Endothelial cell of umbilical vein (primary cell): ENCODE data around the gene CDHR1. TPM values are rescaled to one million over a fixed set of nuclear protein-coding genes. Genes with fewer than 3 reads are reported as not detected.

Source experiments
- BruUV-seq: library from RNA; stranded (reverse); fragments of 400-500 nt; replicated peaks from 2 replicates; lab custom pipeline; 2021; lab: Mats Ljungman, UMichigan
- CTCF ChIA-PET: fragments of 300-600, 350-600 bp; sonication (Branson Sonifier 250); formaldehyde crosslinking; loops from one replicate; lab custom pipeline; 2021; ENCODE audit warnings: antibody characterized with exemption, inconsistent platforms; lab: Charles Lee
- POLR2A ChIA-PET: fragments of 300-600, 350-600 bp; sonication (Branson Sonifier 250); formaldehyde crosslinking; loops from one replicate; lab custom pipeline; 2021; ENCODE audit warnings: antibody characterized with exemption, inconsistent platforms; lab: Charles Lee
- DNase-seq: peaks from one replicate; pipeline ENCODE4 v3.0.0-alpha.2; 2011; ENCODE audit warnings: low read depth, low spot score
- FAIRE-seq: peaks from 2 replicates; lab custom pipeline; 2011; peaks lifted over from hg19 to GRCh38; lab: Jason Lieb, UNC
- H2AFZ ChIP-seq: 2 replicates; pipeline ENCODE4 v1.6.0; 2012; ENCODE audit warnings: low read depth, low read length, control low read depth, inconsistent platforms
- H3K27ac ChIP-seq: 2 replicates; pipeline ENCODE4 v1.5.1; 2011; ENCODE audit warnings: low read depth, mild to moderate bottlenecking, control low read depth, low read length, moderate library complexity; ENCODE audit not compliant: insufficient read depth
- H3K27me3 ChIP-seq, 2 experiments: 2 replicates each; pipeline versions ENCODE4 v1.6.0 to v1.6.1; 2011; ENCODE audit warnings: low read length in 2 of 2, mixed read lengths in 1 of 2; ENCODE audit not compliant: control insufficient read depth in 2 of 2, insufficient read depth in 2 of 2
- H3K36me3 ChIP-seq, 2 experiments: 2 replicates in 1 of 2; 3 replicates in 1 of 2; pipeline ENCODE4 v1.5.1; 2011; ENCODE audit warnings: low read length in 2 of 2, mild to moderate bottlenecking in 1 of 2, moderate library complexity in 1 of 2; ENCODE audit not compliant: control insufficient read depth in 2 of 2, insufficient read depth in 2 of 2; ENCODE audit errors: extremely low read depth in 1 of 2
- H3K4me1 ChIP-seq: 3 replicates; pipeline ENCODE4 v1.5.1; 2011; ENCODE audit warnings: mild to moderate bottlenecking, low read length; ENCODE audit not compliant: control insufficient read depth, insufficient read depth; ENCODE audit errors: extremely low read depth
- H3K4me2 ChIP-seq: 2 replicates; pipeline ENCODE4 v1.6.1; 2011; ENCODE audit warnings: low read length, control low read depth, mixed read lengths; ENCODE audit not compliant: insufficient read depth
- H3K4me3 ChIP-seq, 3 experiments: fragments of 200-600 bp in 1 of 3; sonication (generic), shearing (Covaris generic) in 1 of 3; replicated peaks in 1 of 3; 2 replicates each; pipeline ENCODE4 v1.5.1; 2011 to 2016; ENCODE audit warnings: control low read depth in 3 of 3, low read length in 3 of 3, mild to moderate bottlenecking in 2 of 3, inconsistent platforms in 1 of 3, low read depth in 1 of 3, moderate library complexity in 1 of 3; ENCODE audit not compliant: insufficient read depth in 1 of 3
- H3K79me2 ChIP-seq: 2 replicates; pipeline ENCODE4 v1.6.0; 2012; ENCODE audit warnings: low read length, inconsistent platforms; ENCODE audit not compliant: control insufficient read depth, insufficient read depth
- H3K9ac ChIP-seq: replicated peaks from 2 replicates; pipeline ENCODE3; 2011; ENCODE audit warnings: low read length, control low read depth; ENCODE audit not compliant: insufficient read depth; ENCODE audit errors: extremely low read depth
- H3K9me1 ChIP-seq: replicated peaks from 3 replicates; pipeline ENCODE4 v1.6.0; 2011; ENCODE audit warnings: mild to moderate bottlenecking, low read length; ENCODE audit not compliant: control insufficient read depth, insufficient read depth; ENCODE audit errors: extremely low read depth
- H3K9me3 ChIP-seq: replicated peaks from 2 replicates; pipeline ENCODE4 v1.5.1; 2012; ENCODE audit warnings: low read length, inconsistent platforms; ENCODE audit not compliant: control insufficient read depth, insufficient read depth
- H4K20me1 ChIP-seq: replicated peaks from 2 replicates; pipeline ENCODE3; 2011; ENCODE audit warnings: mild to moderate bottlenecking, low read length; ENCODE audit not compliant: control insufficient read depth, insufficient read depth; ENCODE audit errors: extremely low read depth
- EZH2 ChIP-seq: IDR thresholded peaks from 2 replicates; pipeline ENCODE4 v1.6.1; 2012; ENCODE audit warnings: borderline replicate concordance, low read depth, mild to moderate bottlenecking, moderate library complexity, low read length, inconsistent platforms; ENCODE audit not compliant: severe bottlenecking
- FOS ChIP-seq: IDR thresholded peaks from 2 replicates; pipeline ENCODE4 v1.6.1; 2011; ENCODE audit warnings: mild to moderate bottlenecking, low read length, moderate library complexity, borderline replicate concordance; ENCODE audit not compliant: insufficient read depth
- GATA2 ChIP-seq: IDR thresholded peaks from 2 replicates; pipeline ENCODE4 v1.7.0; 2011; ENCODE audit warnings: low read depth, mild to moderate bottlenecking, moderate library complexity, mixed read lengths, low read length; ENCODE audit not compliant: insufficient read length, insufficient read depth
- JUN ChIP-seq: IDR thresholded peaks from 2 replicates; pipeline ENCODE4 v1.6.1; 2011; ENCODE audit warnings: borderline replicate concordance, low read depth; ENCODE audit not compliant: insufficient read length, insufficient read depth
- MYC ChIP-seq: IDR thresholded peaks from one replicate; pipeline ENCODE4 v1.6.1; 2011; ENCODE audit warnings: mild to moderate bottlenecking, low read depth, low read length
- POLR2A ChIP-seq: IDR thresholded peaks from 2 replicates; pipeline ENCODE4 v1.6.1; 2012; ENCODE audit warnings: low read depth, mild to moderate bottlenecking, control low read depth, low read length
- POLR2AphosphoS5 ChIP-seq: IDR thresholded peaks from 2 replicates; pipeline ENCODE4 v1.6.1; 2012; ENCODE audit warnings: low read depth, mild to moderate bottlenecking, control low read depth, low read length, moderate library complexity; ENCODE audit not compliant: insufficient read depth
- dilution Hi-C: fragments of 300-500 bp; cut with MboI; formaldehyde crosslinking; loops from one replicate; pipeline ENCODE4 v1.15.0; 2019; ENCODE audit warnings: low sequenced_read_pairs; ENCODE audit not compliant: extremely low pct_ligation_motif_present
- intact Hi-C: fragments of 100-400 bp; cut with micrococcal nuclease; formaldehyde crosslinking; loops from one replicate; pipeline ENCODE4 v1.10.0; 2022
- polyA plus RNA-seq, 4 experiments: library from polyadenylated mRNA; depleted of rRNA in 3 of 4; stranded (reverse) in 3 of 4; unstranded in 1 of 4; fragments of >200 nt; gene quantifications; 2 replicates each; pipeline versions ENCODE4 v1.2.1 to v1.2.3, GENCODE V29; 2011 to 2012; ENCODE audit warnings: missing spikeins in 1 of 4
- total RNA-seq: library from RNA; stranded (reverse); gene quantifications from 2 replicates; pipeline ENCODE4 v1.2.3, GENCODE V29; 2021
- TF ChIP-seq, protein P1 (sequence below): IDR thresholded peaks from 2 replicates; pipeline ENCODE4 v1.6.1; 2011; ENCODE audit not compliant: insufficient read depth, insufficient read length
- TF ChIP-seq, protein P2 (sequence below), 2 donors: IDR thresholded peaks; 1 replicate in 1 of 2; 2 replicates in 1 of 2; pipeline ENCODE4 v1.5.1; 2011; ENCODE audit warnings: low read length in 2 of 2, mild to moderate bottlenecking in 2 of 2, moderate library complexity in 2 of 2, control low read depth in 1 of 2, inconsistent platforms in 1 of 2, low read depth in 1 of 2; ENCODE audit not compliant: insufficient read depth in 1 of 2; ENCODE audit errors: extremely low read depth in 1 of 2

Gene CDHR1
- total and polyA plus RNA-seq, 2 donors (not counting 3 experiments of a cell fraction or from before 2014, with no cell fraction given), result 0.11 to 0.53 TPM

DNA sequence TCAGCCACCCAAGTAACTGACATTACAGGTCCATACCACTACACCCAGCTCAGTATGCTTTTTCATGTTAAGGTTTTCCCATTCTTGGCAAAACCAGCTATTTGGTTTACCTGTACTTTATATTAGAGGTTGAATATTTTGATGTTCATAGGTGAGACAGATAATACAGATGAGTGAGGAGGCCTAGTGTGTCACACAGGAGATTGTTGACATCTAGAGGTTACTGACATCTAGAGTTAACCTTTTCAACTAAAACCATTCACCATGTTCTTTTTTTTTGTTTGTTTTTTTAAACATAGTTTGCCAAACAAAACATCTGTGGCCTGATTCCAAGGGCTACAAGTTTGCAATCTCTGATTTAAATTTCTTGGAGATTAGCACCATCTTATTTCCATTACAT, 47.0 kb upstream of the CDHR1 start:
- Histone ChIP-seq H3K27me3 (no peaks in the 10 kb centered on the region), H3K4me1 (no peaks in the 10 kb centered on the region), H2AFZ (no peak overlapping the region), H3K27ac (no peak overlapping the region), H3K4me3 (no peak overlapping the region), H3K79me2 (no peaks in the 10 kb centered on the region), H3K9me1 (no peaks in the 10 kb centered on the region), H3K9me3 (no peaks in the 10 kb centered on the region), H3K36me3 (peaks cover 21 to 44% of the 10 kb centered on the region in 2 experiments), H3K4me2 (no peak overlapping the region), H4K20me1 (peaks cover 2% of the 10 kb centered on the region), H3K9ac (no peak overlapping the region)
- ChIA-PET POLR2A (interaction anchor here (0.9 kb wide), 1 partner anchor 8 kb away, joined by 6 read pairs; the partner anchor contains the start of gene GHITM), CTCF (interaction anchor here (0.9 to 2.7 kb wide), 19 partner anchors 8 to 390 kb away, joined by 3 to 27 read pairs (median 6); partner anchors contain the start of gene GHITM)
- no TSS peak for BruUV-seq
- intact Hi-C loops (loop anchor here (2.0 kb wide), 1 partner anchor 57 kb away; no protein-coding TSS in a partner anchor), dilution Hi-C loops (no loop called here)
- FAIRE-seq, result no peak
- TF ChIP-seq, protein P1, sequence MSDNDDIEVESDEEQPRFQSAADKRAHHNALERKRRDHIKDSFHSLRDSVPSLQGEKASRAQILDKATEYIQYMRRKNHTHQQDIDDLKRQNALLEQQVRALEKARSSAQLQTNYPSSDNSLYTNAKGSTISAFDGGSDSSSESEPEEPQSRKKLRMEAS, result no peak
- TF ChIP-seq, protein P2, sequence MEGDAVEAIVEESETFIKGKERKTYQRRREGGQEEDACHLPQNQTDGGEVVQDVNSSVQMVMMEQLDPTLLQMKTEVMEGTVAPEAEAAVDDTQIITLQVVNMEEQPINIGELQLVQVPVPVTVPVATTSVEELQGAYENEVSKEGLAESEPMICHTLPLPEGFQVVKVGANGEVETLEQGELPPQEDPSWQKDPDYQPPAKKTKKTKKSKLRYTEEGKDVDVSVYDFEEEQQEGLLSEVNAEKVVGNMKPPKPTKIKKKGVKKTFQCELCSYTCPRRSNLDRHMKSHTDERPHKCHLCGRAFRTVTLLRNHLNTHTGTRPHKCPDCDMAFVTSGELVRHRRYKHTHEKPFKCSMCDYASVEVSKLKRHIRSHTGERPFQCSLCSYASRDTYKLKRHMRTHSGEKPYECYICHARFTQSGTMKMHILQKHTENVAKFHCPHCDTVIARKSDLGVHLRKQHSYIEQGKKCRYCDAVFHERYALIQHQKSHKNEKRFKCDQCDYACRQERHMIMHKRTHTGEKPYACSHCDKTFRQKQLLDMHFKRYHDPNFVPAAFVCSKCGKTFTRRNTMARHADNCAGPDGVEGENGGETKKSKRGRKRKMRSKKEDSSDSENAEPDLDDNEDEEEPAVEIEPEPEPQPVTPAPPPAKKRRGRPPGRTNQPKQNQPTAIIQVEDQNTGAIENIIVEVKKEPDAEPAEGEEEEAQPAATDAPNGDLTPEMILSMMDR (IDR thresholded peaks at IDR 0.05; ENCODE audit: extremely low read depth in 1 of 2, insufficient read depth in 1 of 2, low read depth in 1 of 2, low read length in 2 of 2), result no peak
- TF ChIP-seq MYC, result no peak
- no peak for TF ChIP-seq EZH2
- TF ChIP-seq JUN, result no peak
- TF ChIP-seq POLR2AphosphoS5, result no peak
- TF ChIP-seq GATA2, result no peak
- TF ChIP-seq FOS, result no peak
- no peak for TF ChIP-seq POLR2A
- DNase-seq, result no peak
